HG03378 (cell line): ENCODE results near the gene SHOC2.

ENCODE experiments used
- ATAC-seq: cut with Tn5 transposase; IDR thresholded peaks from one replicate; pipeline ENCODE4 v1.9.1; 2021; ENCODE audit warnings: mild to moderate bottlenecking, moderate library complexity; ENCODE audit not compliant: unreplicated experiment

SHOC2 gene

GRCh38 chr10:111035542-111035941 is 116.1 kb downstream of the SHOC2 start:
- ATAC-seq = no peak

- ATAC-seq = no peak
Measured at GRCh38 chr10:111037858-111038257, 118.5 kb downstream of the SHOC2 start.

- ATAC-seq = no peak
Measured at GRCh38 chr10:111039522-111039921, 120.1 kb downstream of the SHOC2 start.

DNA sequence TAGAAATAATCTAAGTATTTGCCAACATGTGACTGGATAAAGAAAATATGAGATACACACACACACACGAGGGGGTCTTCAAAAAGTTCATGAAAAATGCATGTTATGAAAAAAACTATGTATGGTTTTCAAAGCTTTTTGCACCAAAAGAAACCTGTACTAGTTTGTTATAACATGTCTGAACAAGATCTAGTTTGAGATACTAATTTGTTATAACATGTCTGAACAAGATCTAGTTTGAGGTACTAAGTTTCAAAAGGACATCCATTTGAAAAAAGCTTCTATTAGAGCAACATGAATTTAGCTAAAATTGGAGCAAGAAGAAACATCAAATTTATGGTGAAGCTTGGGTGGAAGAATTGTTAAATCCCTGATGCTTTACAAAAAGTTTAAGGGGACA is 137.6 kb downstream of the SHOC2 start:
- no peak for ATAC-seq
